GM19035 (cell line): Measurements from ENCODE around the gene HELZ2.

Source experiments
- ATAC-seq: cut with Tn5 transposase; IDR thresholded peaks from one replicate; pipeline ENCODE4 v1.9.1; 2021; ENCODE audit not compliant: unreplicated experiment

Gene HELZ2

DNA sequence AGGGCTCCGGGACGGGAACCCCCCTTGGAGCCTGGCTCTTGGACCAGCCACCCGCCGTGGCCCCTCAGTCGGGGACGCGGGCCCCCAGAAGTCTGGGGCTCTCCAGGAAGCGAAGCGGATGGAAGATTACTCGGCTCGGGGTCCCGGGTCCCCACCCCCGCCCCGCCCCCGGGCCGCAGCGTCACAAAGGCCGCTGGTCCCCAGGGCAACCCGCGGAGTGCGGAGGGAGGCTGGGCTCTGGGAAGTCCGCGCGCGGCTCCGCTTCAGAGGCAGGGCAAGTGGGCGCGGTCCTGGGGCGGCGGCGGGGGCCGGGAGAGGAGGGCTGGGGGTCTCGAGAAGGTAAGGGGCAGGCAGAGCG lies 20.1 kb downstream of the HELZ2 start, which contains the start of gene FNDC11:
Gene FNDC11, plus strand, starts transcription at position 227 of the 358 bp plus-strand sequence. CDS start 1,505 bp downstream, outside the sequence.
- ATAC-seq = peak; percentile 23

DNA sequence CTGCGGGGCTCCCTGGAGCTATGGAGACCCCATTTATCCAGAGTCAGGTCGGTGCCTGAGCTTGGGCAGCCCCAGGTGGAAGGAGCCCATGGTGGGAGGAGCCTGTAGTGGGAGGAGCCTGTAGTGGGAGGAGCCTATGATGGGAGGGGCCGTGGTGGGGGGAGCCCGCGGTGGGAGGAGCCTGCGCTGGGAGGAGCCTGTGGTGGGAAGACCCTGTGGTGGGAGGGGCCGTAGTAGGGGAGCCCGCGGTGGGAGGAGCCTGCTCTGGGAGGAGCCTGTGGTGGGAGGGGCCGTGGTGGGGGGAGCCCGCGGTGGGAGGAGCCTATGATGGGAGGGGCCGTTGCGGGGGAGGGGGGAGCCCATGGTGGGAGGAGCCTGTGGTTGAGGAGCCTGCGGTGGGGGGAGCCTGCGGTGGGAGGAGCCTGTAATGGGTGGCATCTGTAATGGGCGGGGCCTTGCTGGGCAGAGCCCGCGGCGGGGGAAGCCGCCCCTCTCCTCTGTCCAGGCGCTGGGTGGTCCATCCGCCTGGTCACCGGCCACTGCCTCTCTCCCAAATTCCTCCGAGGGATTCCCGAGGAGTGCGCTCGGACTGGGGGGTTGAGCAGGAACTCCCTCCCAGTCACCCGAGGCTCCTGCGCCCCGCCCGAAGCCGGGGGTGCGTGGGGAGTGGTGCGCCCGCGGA lies 20.6 kb downstream of the HELZ2 start:
- ATAC-seq = peak; percentile 47

DNA sequence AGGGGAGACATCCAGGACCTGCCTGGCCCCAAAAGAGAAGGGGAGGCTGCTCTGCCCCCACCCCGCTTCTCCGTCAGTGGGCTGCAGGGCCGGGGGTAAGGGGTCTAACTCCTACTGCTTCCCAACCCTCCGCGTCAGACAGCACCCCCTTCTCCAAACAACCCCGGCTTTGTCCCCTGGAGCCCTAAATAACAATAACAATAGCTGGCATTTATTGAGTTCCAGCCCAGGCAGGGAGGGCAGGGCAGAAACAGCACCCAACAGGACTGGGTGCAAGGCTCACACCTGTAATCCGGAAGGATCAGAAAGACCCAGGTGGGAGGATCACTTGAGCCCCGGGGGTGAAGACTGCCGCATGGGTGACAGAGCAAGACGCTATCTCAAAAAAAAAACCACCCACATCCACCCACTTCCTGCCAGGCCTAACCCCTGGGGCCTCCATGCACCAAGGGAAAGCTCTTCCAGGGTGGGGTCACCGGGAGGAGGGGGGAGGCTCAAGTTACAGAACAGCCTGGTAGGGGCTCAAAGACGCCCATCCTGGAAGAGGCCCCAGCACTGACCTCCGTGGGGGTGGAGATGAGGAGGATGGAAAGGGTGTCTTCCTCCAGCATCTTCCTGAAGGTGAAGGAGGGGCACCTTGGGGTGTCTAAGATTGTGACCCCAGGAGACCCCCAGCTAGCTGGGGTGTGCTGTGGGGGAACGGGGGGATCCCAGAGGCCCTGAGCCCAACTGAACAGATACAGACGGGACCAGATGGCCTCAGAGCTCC lies 21.4 kb downstream of the HELZ2 start:
- ATAC-seq = peak; percentile 23

DNA sequence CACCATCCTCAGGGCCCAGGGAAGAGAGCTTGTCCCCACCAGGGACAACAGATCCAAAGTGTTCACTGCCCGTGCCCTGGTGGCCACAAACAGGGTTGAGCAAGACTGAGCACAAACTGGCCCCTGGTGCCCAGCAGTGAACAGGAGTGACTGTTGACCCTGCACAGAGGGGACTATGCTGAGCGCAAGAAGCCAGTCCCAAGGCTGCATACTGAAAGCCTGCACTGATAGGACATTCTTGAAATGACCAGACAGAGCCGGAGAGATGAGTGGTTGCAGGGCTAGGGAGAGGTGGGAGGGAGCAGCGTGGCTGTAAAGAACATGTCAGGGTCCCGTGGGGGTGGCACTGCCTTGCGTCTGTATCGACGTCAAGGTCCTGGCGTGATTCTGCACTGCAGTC lies 23.0 kb downstream of the HELZ2 start:
- ATAC-seq = no peak

DNA sequence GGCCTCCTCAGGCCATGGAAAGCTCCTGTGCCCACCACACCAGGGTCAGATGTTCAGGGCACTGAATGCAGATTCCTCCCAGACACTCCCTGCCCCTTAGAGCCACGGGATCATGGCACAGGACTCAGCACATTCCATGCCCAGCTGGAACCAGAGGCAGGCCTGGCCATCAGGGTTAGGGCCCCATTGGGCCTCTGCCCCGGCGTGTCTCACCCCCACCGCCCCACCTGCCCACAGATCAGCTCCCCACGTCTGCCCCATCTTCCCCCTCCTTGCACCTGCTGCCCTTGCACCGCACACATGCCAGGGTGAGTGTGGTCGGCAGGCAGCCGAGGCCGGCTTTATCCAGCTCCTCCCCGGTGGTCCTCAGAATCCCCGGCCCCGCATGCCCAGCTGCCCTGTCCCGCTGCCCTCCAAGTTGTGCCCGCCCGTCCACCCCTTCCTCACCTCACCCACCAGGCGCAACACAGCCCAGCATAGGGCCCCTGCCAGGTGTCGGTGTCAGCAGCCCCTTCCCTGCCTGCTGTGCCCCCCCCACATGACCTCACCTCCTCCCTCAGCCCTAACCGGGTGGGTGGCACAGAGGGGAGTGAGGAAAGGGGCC lies 24.3 kb downstream of the HELZ2 start:
- no peak for ATAC-seq

DNA sequence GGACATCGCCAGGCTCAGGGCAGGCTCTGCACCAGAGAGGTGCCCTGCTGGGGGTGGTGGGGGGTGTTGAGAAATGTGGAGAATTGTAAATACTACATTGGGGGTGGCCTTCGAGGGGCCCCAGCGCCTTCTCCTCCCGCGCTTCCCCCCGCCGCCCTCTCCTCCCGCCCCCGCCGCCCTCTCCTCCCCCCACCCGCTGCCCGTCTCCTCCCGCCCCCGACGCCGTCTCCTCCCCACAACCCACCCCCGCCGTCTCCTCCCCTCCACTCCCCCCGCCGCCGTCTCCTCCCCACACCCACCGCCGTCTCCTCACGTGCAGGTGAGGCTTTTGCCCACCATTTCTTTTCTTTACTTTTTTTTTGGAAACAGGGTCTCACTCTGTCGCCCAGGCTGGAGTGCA lies 25.0 kb downstream of the HELZ2 start:
- no peak for ATAC-seq

DNA sequence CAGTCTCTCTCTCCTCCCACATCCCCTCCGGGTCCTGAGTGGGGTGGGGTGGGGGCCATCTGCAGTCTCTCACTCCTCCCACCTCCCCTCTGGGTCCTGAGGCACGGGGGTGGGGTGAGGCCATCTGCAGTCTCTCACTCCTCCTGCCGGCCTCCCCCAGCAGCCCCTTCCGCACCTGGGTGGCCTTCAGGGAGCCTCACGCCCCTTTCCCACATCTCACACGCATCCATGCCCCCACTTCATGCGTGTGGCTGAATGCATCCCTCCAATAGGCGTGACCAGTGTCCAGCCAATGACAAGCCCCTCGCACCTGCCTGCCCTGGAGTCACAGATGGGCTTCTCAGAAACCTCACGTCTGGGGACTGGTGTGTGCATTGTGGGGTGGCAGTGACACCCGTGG lies 25.5 kb downstream of the HELZ2 start:
- no peak for ATAC-seq

DNA sequence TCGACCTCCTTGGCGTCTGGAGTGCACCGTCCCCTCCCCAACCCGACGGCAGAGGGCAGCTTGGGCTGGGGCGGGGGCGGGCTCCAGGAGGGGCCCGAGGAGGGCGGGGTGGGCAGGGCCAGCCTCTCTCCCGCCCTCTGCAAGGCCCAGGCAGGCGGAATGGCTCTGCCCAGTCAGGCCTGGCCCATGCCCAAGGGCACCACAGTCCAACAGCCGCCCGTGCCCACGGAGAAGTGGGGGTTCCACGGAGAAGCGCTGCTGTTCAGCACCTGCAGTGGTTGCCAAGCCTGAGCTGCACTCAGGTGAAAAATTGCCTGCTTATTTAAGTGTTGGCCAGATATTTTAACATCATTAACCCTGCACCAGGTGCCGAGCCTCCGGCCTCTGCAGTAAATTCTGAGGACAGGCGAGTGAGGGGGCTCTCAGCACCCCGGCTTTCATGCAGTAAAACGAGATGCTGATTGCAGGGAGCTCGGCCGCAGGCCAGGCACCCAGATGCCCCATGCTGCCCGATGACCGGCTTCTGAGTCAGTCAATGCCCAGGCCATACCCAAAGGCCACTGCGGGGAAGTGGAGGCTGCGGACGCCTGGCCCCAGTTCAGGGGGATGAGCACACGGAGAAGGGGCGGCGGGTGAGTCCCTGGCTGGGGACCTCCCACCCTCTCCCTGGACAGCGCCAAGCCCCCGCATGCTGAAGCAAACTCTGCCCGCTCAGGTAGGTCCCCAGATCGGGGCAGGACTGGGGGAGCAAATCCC lies 26.1 kb downstream of the HELZ2 start, which contains the start of gene SRMS:
Gene SRMS, minus strand, starts transcription at position 25 of the 756 bp plus-strand sequence. CDS start 286 bp downstream, outside the sequence.
- no peak for ATAC-seq

DNA sequence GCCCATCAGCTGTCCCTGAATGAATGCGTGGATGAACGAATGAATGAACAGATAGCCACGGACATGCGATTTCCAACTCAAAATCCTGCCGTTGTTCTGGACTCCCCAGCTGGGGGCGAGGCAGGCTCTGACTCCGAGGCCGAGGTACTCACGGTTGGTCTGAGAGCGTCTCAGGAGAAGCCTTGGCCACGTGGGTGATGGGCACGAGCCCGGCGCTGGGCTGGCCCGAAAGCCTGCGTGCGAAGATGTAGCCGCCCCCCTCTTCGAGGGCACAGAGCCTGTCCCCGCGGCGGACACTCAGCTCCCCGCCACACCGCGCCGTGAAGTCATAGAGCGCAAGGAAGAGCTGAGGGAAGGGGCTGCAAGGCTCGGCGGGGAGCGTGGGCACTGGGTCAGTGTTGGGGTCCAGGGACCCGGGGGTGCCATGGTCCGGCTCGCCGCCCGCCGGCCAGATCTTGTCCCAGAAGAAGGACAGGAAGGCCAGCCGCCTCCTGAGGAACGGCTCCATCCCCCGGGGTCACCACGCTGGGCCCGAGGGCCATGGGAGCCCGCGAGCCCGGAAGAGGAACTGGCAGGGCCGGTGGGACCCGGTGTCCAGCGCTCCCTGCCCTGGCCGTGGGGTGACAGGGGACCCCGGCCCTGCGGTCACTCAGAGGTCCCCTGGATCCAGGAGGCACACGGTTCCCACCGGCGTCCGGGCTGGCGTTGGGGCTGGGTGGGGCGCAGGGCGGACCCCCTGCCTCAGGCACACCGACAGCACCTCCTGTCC lies 26.9 kb downstream of the HELZ2 start:
- no peak for ATAC-seq

DNA sequence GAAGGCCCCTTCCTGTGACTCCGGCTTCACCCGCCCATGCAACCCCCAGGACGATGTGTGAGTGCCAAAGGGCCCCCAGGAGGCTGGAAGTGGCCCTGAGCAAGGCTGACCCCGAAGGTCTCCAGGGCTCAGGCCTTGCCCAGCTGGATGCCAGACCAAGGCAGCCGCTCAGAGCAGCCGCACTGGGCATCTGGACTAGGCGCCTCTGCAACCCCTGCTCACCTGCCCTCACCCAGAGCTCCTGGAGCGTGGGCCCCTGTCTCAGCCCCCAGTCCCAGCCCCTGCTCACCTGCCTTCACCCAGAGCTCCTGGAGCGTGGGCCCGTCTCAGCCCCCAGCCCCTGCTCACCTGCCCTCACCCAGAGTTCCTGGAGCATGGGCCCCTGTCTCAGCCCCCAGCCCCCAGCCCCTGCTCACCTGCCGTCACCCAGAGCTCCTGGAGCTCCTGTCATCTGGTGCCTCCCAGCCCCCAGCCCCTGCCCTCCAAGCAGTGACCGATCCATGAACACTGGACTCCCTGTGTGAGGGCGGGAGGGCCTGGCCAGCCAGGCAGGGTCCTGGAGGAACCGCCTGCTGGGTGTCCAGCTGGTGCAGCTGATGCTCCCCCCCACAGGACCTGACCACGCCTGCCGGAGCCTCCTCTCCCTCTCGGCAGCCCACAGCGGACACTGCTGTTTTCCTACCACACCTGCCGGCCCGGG lies 27.6 kb downstream of the HELZ2 start:
- no peak for ATAC-seq

DNA sequence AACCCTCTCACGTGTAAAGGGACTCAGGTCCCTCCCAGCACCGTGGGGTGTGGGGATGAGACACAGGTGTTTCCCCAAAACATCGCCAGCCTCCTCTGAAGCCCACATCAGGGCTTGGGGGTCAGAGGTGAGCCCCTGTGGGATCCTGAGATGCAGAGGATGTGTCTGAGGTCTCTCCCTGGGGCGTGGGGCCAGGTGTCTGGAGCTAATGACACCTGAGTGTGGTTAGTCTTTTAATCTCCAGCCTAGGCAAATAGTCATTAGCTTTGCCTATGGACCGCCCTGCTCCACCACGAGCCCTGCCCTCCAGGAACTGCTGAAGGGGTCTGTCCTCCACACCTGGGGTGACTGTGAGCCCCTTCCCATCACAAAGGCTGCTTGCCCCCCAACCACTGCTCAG lies 28.2 kb downstream of the HELZ2 start:
- no peak for ATAC-seq

DNA sequence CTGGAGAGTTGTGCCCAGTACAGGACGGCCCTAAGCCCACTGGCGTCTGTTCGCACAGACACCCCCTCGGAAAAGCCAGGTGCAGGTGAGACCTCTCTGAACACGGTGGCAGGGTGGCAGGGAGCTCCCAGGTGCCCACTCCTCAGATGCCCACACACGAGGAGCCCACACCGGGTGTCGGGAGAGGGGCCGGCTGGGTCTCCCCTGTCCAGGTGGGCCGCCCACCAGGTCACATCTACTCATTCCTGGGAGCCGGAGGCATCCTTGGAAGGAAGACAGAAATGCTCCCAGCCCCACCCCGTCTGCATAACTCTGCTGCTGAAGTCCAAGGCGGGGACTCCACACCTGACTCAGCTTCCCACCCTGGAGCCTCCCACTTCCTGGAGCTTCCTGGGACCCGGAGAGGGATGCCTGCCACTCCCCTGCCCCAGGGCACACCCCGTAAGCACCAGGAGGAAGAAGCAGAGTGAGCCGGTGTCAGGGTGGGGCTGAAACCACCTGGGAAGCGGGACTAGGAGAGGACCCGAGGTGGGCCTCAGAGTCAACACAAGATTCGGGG lies 29.0 kb downstream of the HELZ2 start:
- no peak for ATAC-seq

DNA sequence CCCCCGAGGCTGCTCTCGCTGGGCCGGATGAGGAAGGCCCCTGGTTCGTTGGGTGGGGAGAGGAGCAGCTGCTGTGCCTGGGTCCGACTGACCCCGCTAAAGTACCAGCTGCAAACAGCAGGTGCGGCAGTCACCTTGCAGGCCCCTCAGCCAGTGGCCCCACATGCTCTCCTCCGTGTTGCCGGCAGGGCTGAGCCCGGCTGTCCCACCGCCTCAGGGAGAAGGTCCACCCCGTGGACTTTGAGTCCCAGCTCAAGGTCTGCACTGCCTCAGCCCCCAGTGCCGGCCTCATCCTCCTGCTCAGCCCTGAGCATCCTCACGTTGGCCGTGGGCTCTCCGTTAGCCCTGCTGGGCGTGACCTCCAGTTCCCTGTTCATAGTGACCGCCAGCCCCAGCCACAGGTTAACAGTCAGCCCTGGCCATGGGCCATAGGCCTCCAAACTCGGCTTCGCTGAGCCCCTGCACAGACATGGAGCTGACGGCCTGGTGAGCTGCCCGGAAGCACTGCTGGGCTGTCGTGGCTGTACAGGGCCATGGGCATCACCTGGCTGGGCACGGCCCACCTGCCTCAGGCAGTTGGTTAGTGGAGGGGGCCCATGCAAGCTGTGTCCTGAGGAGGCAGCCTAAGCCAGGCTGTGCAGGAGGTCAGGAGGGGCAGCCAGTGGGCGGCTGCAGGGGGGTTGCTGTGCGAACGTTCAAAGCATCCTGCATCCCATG lies 29.6 kb downstream of the HELZ2 start:
- no peak for ATAC-seq

DNA sequence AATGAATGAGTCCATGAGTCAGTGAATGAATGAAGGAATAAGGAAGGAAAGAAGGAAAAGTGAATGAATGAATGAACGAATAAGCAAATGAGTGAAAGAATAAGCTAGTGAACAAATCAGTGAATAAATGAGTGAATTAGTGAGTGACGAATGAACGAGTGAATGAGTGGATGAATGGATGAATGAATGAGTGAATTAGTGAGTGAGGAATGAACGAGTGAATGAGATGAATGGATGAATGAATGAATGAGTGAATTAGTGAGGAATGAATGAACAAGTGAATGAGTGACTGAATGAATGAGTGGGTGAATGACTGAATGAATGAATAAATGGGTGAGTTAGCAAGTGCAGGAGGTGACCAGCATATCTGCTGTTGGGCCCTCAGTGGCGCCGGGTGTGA lies 30.3 kb downstream of the HELZ2 start:
- ATAC-seq = no peak

DNA sequence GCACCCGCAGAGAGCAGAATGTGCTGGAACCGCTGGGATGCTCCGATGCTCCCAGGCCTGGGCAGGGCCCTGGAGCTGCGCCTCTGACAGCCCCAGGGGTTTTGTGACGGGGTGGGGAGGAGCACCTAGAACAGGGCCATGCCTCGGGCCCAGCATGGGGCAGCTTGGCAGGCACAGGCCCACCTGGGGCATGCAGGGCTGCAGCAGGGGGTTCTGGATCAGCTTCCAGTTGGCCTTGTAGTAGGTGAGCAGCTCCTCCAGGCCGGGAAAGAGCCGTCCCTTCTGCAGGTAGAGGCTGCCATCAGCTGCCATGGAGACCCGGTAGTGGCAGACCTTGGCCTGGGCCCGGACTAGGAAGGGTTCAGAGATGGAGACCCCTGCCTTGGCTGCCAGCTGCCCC lies 30.9 kb downstream of the HELZ2 start:
- no peak for ATAC-seq

DNA sequence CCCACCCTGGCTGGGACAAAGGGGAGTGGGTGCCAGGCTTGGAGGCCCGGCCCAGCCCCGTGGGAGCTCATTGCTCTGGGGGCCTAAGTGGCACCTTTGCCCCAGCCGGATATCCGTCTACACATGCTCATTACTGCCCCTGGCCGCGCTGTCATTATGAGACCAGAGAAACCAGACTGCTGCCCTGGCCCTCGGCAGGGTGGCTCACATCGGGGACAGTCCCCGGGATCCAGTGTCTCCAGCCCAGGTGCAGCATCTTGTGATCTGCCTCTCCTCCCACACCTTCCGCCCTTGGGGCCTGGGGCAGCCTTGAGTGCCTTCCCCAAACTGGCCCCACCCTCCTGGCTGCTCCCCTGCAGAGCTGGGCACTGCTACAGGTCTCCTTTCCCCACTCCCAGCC lies 31.3 kb downstream of the HELZ2 start:
- no peak for ATAC-seq

DNA sequence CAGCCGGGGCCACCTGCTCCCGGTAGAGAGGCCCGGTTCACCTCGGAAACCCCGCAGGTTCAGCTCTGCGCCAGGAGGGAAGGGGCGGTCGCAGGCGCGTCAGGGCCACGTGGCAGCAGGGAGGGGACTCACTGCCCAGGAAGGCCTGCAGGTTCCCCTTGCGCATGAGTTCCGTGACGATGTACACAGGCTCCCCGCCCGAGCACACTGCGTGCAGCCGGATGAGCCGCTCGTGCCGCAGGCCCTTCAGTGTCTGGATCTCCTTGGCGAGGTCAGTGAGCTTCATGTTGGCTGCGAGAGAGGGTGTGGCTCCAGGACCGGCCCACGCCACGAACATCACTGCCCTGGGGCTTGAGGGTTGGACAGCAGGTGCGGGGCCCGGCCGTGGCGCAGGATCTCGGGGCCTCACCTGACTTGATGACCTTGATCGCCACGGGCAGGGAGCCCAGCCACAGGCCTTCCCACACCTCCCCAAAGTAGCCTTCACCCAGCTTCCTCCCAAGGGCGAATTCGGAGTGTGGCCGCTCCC lies 31.9 kb downstream of the HELZ2 start:
- no peak for ATAC-seq

DNA sequence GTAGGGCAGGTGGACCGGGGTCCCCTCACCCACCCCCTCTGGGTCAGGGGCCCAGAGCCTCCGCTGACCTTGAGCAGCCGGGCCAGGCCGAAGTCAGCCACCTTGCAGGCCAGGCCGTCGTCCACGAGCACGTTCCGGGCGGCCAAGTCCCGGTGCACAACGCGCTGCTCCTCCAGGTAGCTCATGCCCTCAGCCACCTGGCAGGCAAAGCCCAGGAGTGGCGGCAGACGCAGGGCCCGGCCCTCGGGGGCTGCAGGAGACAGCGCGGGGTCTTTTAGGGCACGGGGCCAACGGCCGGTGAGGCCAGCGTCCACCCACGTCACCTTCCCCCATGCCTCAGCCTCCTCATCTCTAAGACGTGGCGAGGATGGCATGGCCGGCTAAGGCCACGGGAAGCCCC lies 32.7 kb downstream of the HELZ2 start:
- ATAC-seq = no peak
